Measurements from ENCODE around the gene ADAMTS17.

ADAMTS17 gene

GRCh38 chr15:99986297-99987118 is 355.3 kb downstream of the ADAMTS17 start:
- H2AFZ ChIP-seq, result no peak overlapping the region
- TF ChIP-seq CTCF (IDR thresholded peaks at IDR 0.05), result no peak
- no peak overlapping the region for H3K4me3 ChIP-seq (ENCODE audit: low read depth, low read length)
- no peaks in the 10 kb centered on the region for H3K4me1 ChIP-seq
- H3K79me2 ChIP-seq, result no peaks in the 10 kb centered on the region
- no peak overlapping the region for H3K27ac ChIP-seq
- no peak overlapping the region for H3K9ac ChIP-seq
- H3K4me2 ChIP-seq (ENCODE audit: low read length), result no peak overlapping the region
- no peaks in the 10 kb centered on the region for H3K9me3 ChIP-seq (ENCODE audit: control insufficient read depth, low read length)
- no peaks in the 10 kb centered on the region for H3K36me3 ChIP-seq (ENCODE audit: control insufficient read depth, insufficient read depth, low read length)
- H3K27me3 ChIP-seq (ENCODE audit: control insufficient read depth, insufficient read depth, low read length), result no peaks in the 10 kb centered on the region

- Histone ChIP-seq H3K9me3 (ENCODE audit: control insufficient read depth, low read length) (no peaks in the 10 kb centered on the region), H3K4me1 (no peaks in the 10 kb centered on the region), H3K79me2 (no peaks in the 10 kb centered on the region), H3K27ac (no peak overlapping the region), H3K4me3 (ENCODE audit: low read depth, low read length) (no peak overlapping the region), H3K9ac (no peak overlapping the region), H3K36me3 (ENCODE audit: control insufficient read depth, insufficient read depth, low read length) (no peaks in the 10 kb centered on the region), H2AFZ (no peak overlapping the region), H3K27me3 (ENCODE audit: control insufficient read depth, insufficient read depth, low read length) (no peaks in the 10 kb centered on the region), H3K4me2 (ENCODE audit: low read length) (no peak overlapping the region)
- TF ChIP-seq CTCF (IDR thresholded peaks at IDR 0.05), result no peak
These were observed 355.9 kb downstream of the ADAMTS17 start for GRCh38 chr15:99985878-99986277.

GRCh38 chr15:99984491-99985243 is 357.1 kb downstream of the ADAMTS17 start:
- Histone ChIP-seq H3K4me3 (ENCODE audit: low read depth, low read length) (no peak overlapping the region), H3K4me1 (no peaks in the 10 kb centered on the region), H3K4me2 (ENCODE audit: low read length) (no peak overlapping the region), H3K9me3 (ENCODE audit: control insufficient read depth, low read length) (no peaks in the 10 kb centered on the region), H2AFZ (no peak overlapping the region), H3K36me3 (ENCODE audit: control insufficient read depth, insufficient read depth, low read length) (no peaks in the 10 kb centered on the region), H3K27ac (no peak overlapping the region), H3K9ac (no peak overlapping the region), H3K79me2 (no peaks in the 10 kb centered on the region), H3K27me3 (ENCODE audit: control insufficient read depth, insufficient read depth, low read length) (no peaks in the 10 kb centered on the region)
- TF ChIP-seq CTCF (IDR thresholded peaks at IDR 0.05), result no peak

- Histone ChIP-seq H3K9ac (no peak overlapping the region), H3K9me3 (ENCODE audit: control insufficient read depth, low read length) (no peaks in the 10 kb centered on the region), H3K27me3 (ENCODE audit: control insufficient read depth, insufficient read depth, low read length) (no peaks in the 10 kb centered on the region), H3K4me3 (ENCODE audit: low read depth, low read length) (no peak overlapping the region), H2AFZ (peak overlapping the region; percentile 5), H3K79me2 (no peaks in the 10 kb centered on the region), H3K36me3 (ENCODE audit: control insufficient read depth, insufficient read depth, low read length) (no peaks in the 10 kb centered on the region), H3K4me2 (ENCODE audit: low read length) (no peak overlapping the region), H3K4me1 (no peaks in the 10 kb centered on the region), H3K27ac (no peak overlapping the region)
- TF ChIP-seq CTCF (IDR thresholded peaks at IDR 0.05), result no peak
These were observed 357.9 kb downstream of the ADAMTS17 start for GRCh38 chr15:99983886-99984286.
